ENCODE results near the gene RNU2-63P. TPM values are rescaled to one million over a fixed set of nuclear protein-coding genes. Genes with fewer than 3 reads are reported as not detected.

The RNU2-63P gene
- not detected for total RNA-seq

- TF ChIP-seq CTCF (IDR thresholded peaks at IDR 0.05), result no peak
- TF ChIP-seq POLR2AphosphoS5 (IDR thresholded peaks at IDR 0.05; ENCODE audit: insufficient read depth in 1 of 2, low read depth in 1 of 2), result peak in 1 of 2 donors; percentile 61
- Histone ChIP-seq H3K4me1 (peaks cover 7% of the 10 kb centered on the region), H3K9me3 (no peaks in the 10 kb centered on the region), H3K27me3 (no peaks in the 10 kb centered on the region), H3K36me3 (no peaks in the 10 kb centered on the region), H3K27ac (peak within 1 kb of the TSS; percentile 80), H3K4me3 (peak within 1 kb of the TSS; percentile 53 to 63)
- DNase-seq (ENCODE audit: extremely low spot score in 2 of 2), result no peak
- intact Hi-C loops (cut with DNase I), result no loop called here
Measured at GRCh38 chr2:88016086-88016959, at the start of gene RNU2-63P. Gene RNU2-63P, minus strand, starts transcription at chr2:88016547.

GRCh38 chr2:88061295-88061694 lies 44.9 kb upstream of the RNU2-63P start:
- intact Hi-C loops (cut with DNase I), result loop anchor here (5.0 kb wide), 1 partner anchor 101 kb away; no protein-coding TSS in a partner anchor
- H3K27ac ChIP-seq, result no peak overlapping the region

GRCh38 chr2:88060907-88061275 lies 44.5 kb upstream of the RNU2-63P start:
- DNase-seq (ENCODE audit: extremely low spot score in 2 of 2), result no peak
- H3K9me3 ChIP-seq, result no peaks in the 10 kb centered on the region
- TF ChIP-seq CTCF (IDR thresholded peaks at IDR 0.05) (no peak), POLR2AphosphoS5 (IDR thresholded peaks at IDR 0.05; ENCODE audit: insufficient read depth in 1 of 2, low read depth in 1 of 2) (no peak)
- no peak overlapping the region for H3K27ac ChIP-seq
- no peaks in the 10 kb centered on the region for H3K27me3 ChIP-seq
- no peak overlapping the region for H3K4me3 ChIP-seq
- intact Hi-C loops (cut with DNase I), result loop anchor here (5.0 kb wide), 1 partner anchor 101 kb away; no protein-coding TSS in a partner anchor
- peaks cover 5% of the 10 kb centered on the region for H3K4me1 ChIP-seq
- no peaks in the 10 kb centered on the region for H3K36me3 ChIP-seq

More at GRCh38 chr2:88061295-88061694, 44.9 kb upstream of the RNU2-63P start:
- no peaks in the 10 kb centered on the region for H3K27me3 ChIP-seq
- TF ChIP-seq POLR2A (IDR thresholded peaks at IDR 0.05) (no peak), POLR2AphosphoS5 (IDR thresholded peaks at IDR 0.05; ENCODE audit: insufficient read depth in 1 of 2, low read depth in 1 of 2) (no peak)
- no peak overlapping the region for H3K4me3 ChIP-seq
- peaks cover 1% of the 10 kb centered on the region for H3K4me1 ChIP-seq
- no peaks in the 10 kb centered on the region for H3K36me3 ChIP-seq
- no peaks in the 10 kb centered on the region for H3K9me3 ChIP-seq
- no peak for DNase-seq (ENCODE audit: extremely low spot score in 2 of 2)

DNA sequence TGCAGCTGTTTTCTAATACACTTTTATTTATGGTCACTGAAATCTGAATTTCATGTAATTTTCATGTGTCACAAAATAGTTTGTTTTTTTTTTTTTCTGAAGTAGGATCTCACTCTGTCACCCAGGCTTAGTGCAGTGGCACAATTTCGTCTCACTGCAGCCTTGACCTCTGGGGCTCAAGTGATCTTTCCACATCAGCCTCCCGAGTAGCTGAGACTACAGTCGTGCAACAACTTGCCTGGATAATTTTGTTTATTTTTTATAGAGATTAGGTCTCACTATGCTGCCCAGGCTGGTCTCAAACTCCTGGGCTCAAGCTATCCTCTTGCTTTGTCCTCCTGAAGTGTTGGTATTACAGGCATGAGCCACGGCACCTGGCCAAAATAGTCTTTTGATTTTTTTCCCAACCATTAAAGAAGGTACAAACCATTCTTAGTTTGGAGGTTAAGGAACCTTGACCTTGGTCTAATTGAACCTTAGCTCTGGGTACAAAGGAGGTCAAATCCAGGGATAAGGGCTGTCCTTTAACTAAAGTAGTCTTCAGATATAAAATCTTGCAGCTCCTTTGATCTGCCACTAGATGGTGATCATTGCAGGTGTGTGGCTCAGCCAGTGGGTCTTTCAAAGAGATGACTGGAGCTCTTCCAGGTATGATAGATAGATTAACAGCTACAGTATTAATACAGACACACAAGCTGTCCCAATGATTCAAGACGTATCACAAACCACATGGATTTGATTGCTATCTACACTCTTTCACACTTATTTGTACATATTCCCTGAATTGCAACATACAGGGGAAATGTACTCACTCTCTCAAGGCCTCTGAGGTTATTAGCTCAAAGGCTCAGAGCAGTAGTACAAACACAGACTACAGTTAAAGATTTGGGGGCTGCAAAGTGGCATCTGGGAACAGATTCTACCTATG lies 43.9 kb upstream of the RNU2-63P start:
- no peaks in the 10 kb centered on the region for H3K9me3 ChIP-seq
- peak in 2 of 3 experiments; percentile 36 to 54 for TF ChIP-seq CTCF (IDR thresholded peaks at IDR 0.05)
- TF ChIP-seq POLR2AphosphoS5 (IDR thresholded peaks at IDR 0.05; ENCODE audit: insufficient read depth in 1 of 2, low read depth in 1 of 2), result no peak
- H3K27me3 ChIP-seq, result no peaks in the 10 kb centered on the region
- no peak overlapping the region for H3K4me3 ChIP-seq
- no peak for DNase-seq (ENCODE audit: extremely low spot score in 2 of 2)
- no peaks in the 10 kb centered on the region for H3K36me3 ChIP-seq
- intact Hi-C loops (cut with DNase I), result loop anchor here (5.0 kb wide), 1 partner anchor 102 kb away; no protein-coding TSS in a partner anchor
- H3K4me1 ChIP-seq, result peaks cover 6% of the 10 kb centered on the region
- no peak overlapping the region for H3K27ac ChIP-seq

GRCh38 chr2:88058191-88058590 lies 41.8 kb upstream of the RNU2-63P start:
- no peaks in the 10 kb centered on the region for H3K27me3 ChIP-seq
- intact Hi-C loops (cut with DNase I), result no loop called here

More at GRCh38 chr2:88058191-88058590, 41.8 kb upstream of the RNU2-63P start:
- no peak overlapping the region for H3K27ac ChIP-seq
- no peak for DNase-seq (ENCODE audit: extremely low spot score in 2 of 2)
- H3K4me1 ChIP-seq, result peaks cover 23% of the 10 kb centered on the region
- no peak overlapping the region for H3K4me3 ChIP-seq
- peaks cover 0 to 3% of the 10 kb centered on the region in 2 donors for H3K36me3 ChIP-seq
- no peaks in the 10 kb centered on the region for H3K9me3 ChIP-seq
- TF ChIP-seq CTCF (IDR thresholded peaks at IDR 0.05), result no peak
- TF ChIP-seq POLR2AphosphoS5 (IDR thresholded peaks at IDR 0.05; ENCODE audit: insufficient read depth in 1 of 2, low read depth in 1 of 2), result no peak
- TF ChIP-seq POLR2A (IDR thresholded peaks at IDR 0.05), result no peak
